ENCODE data around the gene E4F1. TPM values are rescaled to one million over a fixed set of nuclear protein-coding genes. Genes with fewer than 3 reads are reported as not detected.

E4F1 gene
- total RNA-seq, 2 experiments from 2014 or later, result 23.0 to 24.1 TPM

- Mint-ChIP-seq H3K27ac (no peak overlapping the region), H3K4me3 (no peak overlapping the region), H3K27me3 (no peaks in the 10 kb centered on the region), H3K4me1 (peaks cover 9% of the 10 kb centered on the region), H3K9me3 (no peaks in the 10 kb centered on the region), H3K36me3 (peaks cover 17% of the 10 kb centered on the region)
- DNase-seq, result no peak
These were observed 4.9 kb downstream of the E4F1 start for GRCh38 chr16:2228161-2228824.

GRCh38 chr16:2229091-2229490 is 5.7 kb downstream of the E4F1 start:
- Mint-ChIP-seq H3K27ac (no peak overlapping the region), H3K36me3 (peaks cover 20% of the 10 kb centered on the region), H3K27me3 (no peaks in the 10 kb centered on the region), H3K4me3 (no peak overlapping the region), H3K9me3 (no peaks in the 10 kb centered on the region), H3K4me1 (peaks cover 9% of the 10 kb centered on the region)
- DNase-seq, result no peak

GRCh38 chr16:2229632-2230250 is 6.3 kb downstream of the E4F1 start:
- H3K27me3 Mint-ChIP-seq, result no peaks in the 10 kb centered on the region
- no peak overlapping the region for H3K4me3 Mint-ChIP-seq
- no peak overlapping the region for H3K27ac Mint-ChIP-seq
- no peaks in the 10 kb centered on the region for H3K9me3 Mint-ChIP-seq
- no peak for DNase-seq
- H3K36me3 Mint-ChIP-seq, result peaks cover 16% of the 10 kb centered on the region
- peaks cover 9% of the 10 kb centered on the region for H3K4me1 Mint-ChIP-seq

- H3K27ac Mint-ChIP-seq, result no peak overlapping the region
- peaks cover 6% of the 10 kb centered on the region for H3K4me1 Mint-ChIP-seq
- H3K27me3 Mint-ChIP-seq, result no peaks in the 10 kb centered on the region
- H3K9me3 Mint-ChIP-seq, result no peaks in the 10 kb centered on the region
- peaks cover 15% of the 10 kb centered on the region for H3K36me3 Mint-ChIP-seq
- H3K4me3 Mint-ChIP-seq, result no peak overlapping the region
- no peak for DNase-seq
These were observed 7.0 kb downstream of the E4F1 start for GRCh38 chr16:2230376-2230775.

- Mint-ChIP-seq H3K4me3 (no peak overlapping the region), H3K4me1 (peaks cover 1% of the 10 kb centered on the region), H3K36me3 (peaks cover 12% of the 10 kb centered on the region), H3K9me3 (no peaks in the 10 kb centered on the region), H3K27ac (no peak overlapping the region), H3K27me3 (no peaks in the 10 kb centered on the region)
- no peak for DNase-seq
These were observed 7.9 kb downstream of the E4F1 start for GRCh38 chr16:2231016-2231931.

DNA sequence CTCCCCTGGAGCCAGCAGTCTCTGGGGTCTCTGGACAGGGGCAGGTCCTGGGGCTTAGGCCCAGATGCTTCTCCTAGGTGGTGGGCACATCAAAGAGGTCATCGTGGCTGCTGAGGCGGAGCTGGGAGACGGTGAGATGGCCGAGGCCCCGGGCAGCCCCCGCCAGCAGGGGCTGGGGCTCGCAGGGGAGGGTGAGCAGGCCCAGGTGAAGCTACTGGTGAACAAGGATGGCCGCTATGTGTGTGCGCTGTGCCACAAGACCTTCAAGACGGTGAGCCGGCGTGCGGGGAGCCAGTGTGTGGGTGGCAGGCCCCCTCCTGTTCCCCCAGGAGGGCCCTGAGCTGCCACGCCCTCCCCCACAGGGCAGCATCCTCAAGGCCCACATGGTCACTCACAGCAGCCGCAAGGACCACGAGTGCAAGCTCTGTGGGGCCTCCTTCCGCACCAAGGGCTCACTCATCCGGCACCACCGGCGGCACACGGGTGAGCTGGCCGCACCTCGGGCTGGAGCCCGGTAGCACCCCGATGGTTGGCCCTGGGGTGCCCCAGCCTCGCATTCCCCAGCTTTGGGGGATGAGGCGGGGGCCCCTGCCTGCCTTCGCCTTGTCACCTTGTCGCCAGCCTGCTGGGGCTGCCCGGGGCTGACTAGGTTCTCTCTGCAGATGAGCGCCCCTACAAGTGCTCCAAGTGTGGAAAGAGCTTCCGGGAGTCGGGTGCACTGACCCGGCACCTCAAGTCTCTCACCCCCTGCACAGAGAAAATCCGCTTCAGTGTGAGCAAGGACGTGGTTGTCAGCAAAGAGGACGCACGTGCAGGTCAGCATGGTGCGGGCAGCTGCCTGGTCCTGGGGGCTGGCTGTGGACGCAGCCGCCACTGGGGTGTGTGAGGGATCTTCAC is 9.0 kb downstream of the E4F1 start:
- no peak for DNase-seq

DNA sequence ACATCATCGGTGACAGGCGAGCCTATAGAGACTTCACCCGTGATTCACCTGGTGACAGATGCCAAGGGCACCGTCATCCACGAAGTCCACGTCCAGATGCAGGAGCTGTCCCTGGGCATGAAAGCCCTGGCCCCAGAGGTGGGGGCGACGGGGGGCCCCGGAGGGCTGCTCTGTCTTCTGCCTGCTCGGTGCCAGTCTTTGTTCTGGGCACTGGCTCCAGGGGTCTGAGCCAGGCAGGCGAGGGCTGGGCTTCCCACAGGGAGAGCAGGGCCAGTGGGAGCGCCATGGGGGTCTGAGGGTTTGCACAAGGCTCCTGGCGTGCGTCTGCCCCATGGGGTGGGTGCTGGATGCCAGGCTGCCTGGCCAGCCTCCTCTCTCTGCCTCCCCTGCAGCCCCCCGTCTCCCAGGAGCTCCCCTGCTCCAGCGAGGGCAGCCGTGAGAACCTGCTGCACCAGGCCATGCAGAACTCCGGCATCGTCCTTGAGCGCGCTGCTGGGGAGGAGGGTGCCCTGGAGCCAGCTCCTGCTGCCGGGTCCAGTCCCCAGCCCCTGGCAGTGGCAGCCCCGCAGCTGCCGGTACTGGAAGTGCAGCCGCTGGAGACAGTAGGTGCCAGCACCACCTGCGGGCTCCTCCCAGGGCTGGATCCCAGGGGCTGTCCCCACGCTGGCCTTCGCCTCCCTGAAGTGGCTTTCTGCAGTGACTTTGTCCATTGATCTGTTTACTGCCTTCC is 9.8 kb downstream of the E4F1 start:
- H3K4me3 Mint-ChIP-seq, result no peak overlapping the region
- no peak overlapping the region for H3K27ac Mint-ChIP-seq
- H3K9me3 Mint-ChIP-seq, result no peaks in the 10 kb centered on the region
- DNase-seq, result no peak
- H3K27me3 Mint-ChIP-seq, result peaks cover 4% of the 10 kb centered on the region
- H3K4me1 Mint-ChIP-seq, result no peaks in the 10 kb centered on the region
- H3K36me3 Mint-ChIP-seq, result peaks cover 12% of the 10 kb centered on the region

More for the DNA sequence above, 9.0 kb downstream of the E4F1 start:
- peaks cover 2% of the 10 kb centered on the region for H3K27me3 Mint-ChIP-seq
- no peaks in the 10 kb centered on the region for H3K4me1 Mint-ChIP-seq
- peaks cover 12% of the 10 kb centered on the region for H3K36me3 Mint-ChIP-seq
- no peak overlapping the region for H3K4me3 Mint-ChIP-seq
- no peaks in the 10 kb centered on the region for H3K9me3 Mint-ChIP-seq
- no peak overlapping the region for H3K27ac Mint-ChIP-seq

- no peak overlapping the region for H3K4me3 Mint-ChIP-seq
- peaks cover 4% of the 10 kb centered on the region for H3K27me3 Mint-ChIP-seq
- H3K27ac Mint-ChIP-seq, result no peak overlapping the region
- no peaks in the 10 kb centered on the region for H3K9me3 Mint-ChIP-seq
- peaks cover 11% of the 10 kb centered on the region for H3K36me3 Mint-ChIP-seq
- H3K4me1 Mint-ChIP-seq, result no peaks in the 10 kb centered on the region
- no peak for DNase-seq
These were observed 10.8 kb downstream of the E4F1 start for GRCh38 chr16:2233872-2234812.

- DNase-seq, result no peak
- Mint-ChIP-seq H3K27ac (no peak overlapping the region), H3K9me3 (no peaks in the 10 kb centered on the region), H3K4me1 (no peaks in the 10 kb centered on the region), H3K4me3 (no peak overlapping the region), H3K27me3 (peaks cover 4% of the 10 kb centered on the region), H3K36me3 (peaks cover 11% of the 10 kb centered on the region)
These were observed 11.4 kb downstream of the E4F1 start for GRCh38 chr16:2234813-2235170.

DNA sequence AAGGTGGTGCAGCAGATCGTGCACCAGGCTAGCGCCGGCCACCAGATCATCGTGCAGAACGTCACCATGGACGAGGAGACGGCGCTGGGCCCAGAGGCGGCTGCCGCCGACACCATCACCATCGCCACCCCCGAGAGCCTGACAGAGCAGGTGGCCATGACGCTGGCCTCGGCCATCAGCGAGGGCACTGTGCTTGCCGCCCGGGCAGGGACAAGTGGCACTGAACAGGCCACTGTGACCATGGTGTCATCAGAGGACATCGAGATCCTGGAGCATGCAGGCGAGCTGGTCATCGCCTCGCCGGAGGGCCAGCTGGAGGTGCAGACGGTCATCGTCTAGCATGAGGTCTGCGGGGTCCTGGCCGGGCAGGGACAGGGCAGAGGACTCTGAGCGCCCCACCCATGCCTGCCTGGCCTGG is 11.9 kb downstream of the E4F1 start:
- Mint-ChIP-seq H3K4me1 (no peaks in the 10 kb centered on the region), H3K4me3 (no peak overlapping the region), H3K27me3 (peaks cover 4% of the 10 kb centered on the region), H3K36me3 (peaks cover 7% of the 10 kb centered on the region), H3K27ac (no peak overlapping the region), H3K9me3 (no peaks in the 10 kb centered on the region)
- no peak for DNase-seq

DNA sequence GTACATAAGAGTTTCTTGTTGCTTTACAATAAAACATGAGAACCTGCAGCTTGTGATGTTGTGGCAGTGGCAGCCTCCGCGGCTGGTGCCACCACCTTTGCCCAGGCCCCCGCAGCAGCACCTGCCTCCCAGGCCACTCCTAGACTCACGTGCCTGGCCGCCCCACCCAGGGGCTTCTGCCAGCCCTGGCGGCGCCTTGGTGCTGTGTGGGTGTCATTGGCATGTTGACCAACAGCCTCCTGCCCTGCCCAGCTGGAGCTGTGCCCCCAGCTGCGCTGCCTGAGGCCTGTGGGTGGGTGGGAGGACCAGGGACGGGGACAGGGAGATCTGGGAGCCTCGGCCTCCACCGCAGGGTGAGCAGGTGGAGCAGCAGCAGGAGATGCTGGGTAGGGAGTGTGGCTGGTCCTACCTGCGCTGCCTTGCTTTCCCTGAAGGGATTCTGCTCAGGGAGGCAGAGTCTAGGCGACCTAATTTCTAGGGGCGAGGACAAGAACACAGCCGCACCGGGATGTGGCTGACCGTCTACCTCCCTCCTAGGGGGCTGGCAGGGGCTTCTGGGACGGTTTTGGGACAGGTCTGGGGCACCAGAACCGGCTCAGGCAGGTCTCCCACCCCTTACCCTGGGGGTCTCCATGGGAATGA is 12.4 kb downstream of the E4F1 start:
- no peaks in the 10 kb centered on the region for H3K9me3 Mint-ChIP-seq
- no peak overlapping the region for H3K27ac Mint-ChIP-seq
- peaks cover 4% of the 10 kb centered on the region for H3K27me3 Mint-ChIP-seq
- H3K36me3 Mint-ChIP-seq, result peaks cover 7% of the 10 kb centered on the region
- no peak for DNase-seq
- H3K4me3 Mint-ChIP-seq, result no peak overlapping the region
- H3K4me1 Mint-ChIP-seq, result no peaks in the 10 kb centered on the region

- Mint-ChIP-seq H3K27me3 (peaks cover 4% of the 10 kb centered on the region), H3K4me1 (no peaks in the 10 kb centered on the region), H3K9me3 (no peaks in the 10 kb centered on the region), H3K4me3 (no peak within 1 kb of the TSS), H3K27ac (no peak within 1 kb of the TSS), H3K36me3 (peaks cover 7% of the 10 kb centered on the region)
- DNase-seq, result no peak
These were observed 13.1 kb downstream of the E4F1 start, which contains the start of gene DNASE1L2 for GRCh38 chr16:2236337-2237101. Gene DNASE1L2 (plus strand): TSS chr16:2236444. CDS start chr16:2236817, 373 bp downstream.

Measured in activated naive CD8-positive, alpha-beta T cell treated with anti-CD3 and anti-CD28 coated beads for 36 hours (primary cell).